Stimulated activated naive CD4-positive, alpha-beta T cell treated with Interleukin-2 at 50 U/mL for 16 hours (primary cell): ENCODE measurements around the gene WWC1.
"Not testable (repeated sequence)": the region's sequence is repeated elsewhere in the genome, so short reads cannot be mapped to it uniquely, and the experiment has no call there.

Source experiments
- DNase-seq: peaks from one replicate; lab custom pipeline; 2025; lab: John Stamatoyannopoulos, UW

The WWC1 gene

GRCh38 chr5:168286386-168286785 lies 5.1 kb upstream of the WWC1 start:
- DNase-seq = no peak

GRCh38 chr5:168286863-168287262 lies 4.6 kb upstream of the WWC1 start:
- not testable (repeated sequence) for DNase-seq

GRCh38 chr5:168287362-168287761 lies 4.1 kb upstream of the WWC1 start:
- no peak for DNase-seq

- DNase-seq = no peak
Observed at GRCh38 chr5:168288349-168289245, 2.8 kb upstream of the WWC1 start.

GRCh38 chr5:168290902-168291341 lies 523 bp upstream of the WWC1 start:
- DNase-seq = no peak

GRCh38 chr5:168291964-168292785 lies 730 bp downstream of the WWC1 start:
- DNase-seq = no peak

- no peak for DNase-seq
Observed at GRCh38 chr5:168292786-168293696, 1.6 kb downstream of the WWC1 start.

GRCh38 chr5:168295574-168296201 lies 4.2 kb downstream of the WWC1 start:
- DNase-seq = no peak

GRCh38 chr5:168296682-168297081 lies 5.2 kb downstream of the WWC1 start:
- DNase-seq = no peak

GRCh38 chr5:168298949-168299348 lies 7.5 kb downstream of the WWC1 start:
- no peak for DNase-seq

GRCh38 chr5:168299372-168299771 lies 7.9 kb downstream of the WWC1 start:
- no peak for DNase-seq

GRCh38 chr5:168300326-168301182 lies 9.1 kb downstream of the WWC1 start:
- no peak for DNase-seq

GRCh38 chr5:168301593-168302390 lies 10.3 kb downstream of the WWC1 start:
- DNase-seq = no peak

- DNase-seq = no peak
Observed at GRCh38 chr5:168302785-168303184, 11.3 kb downstream of the WWC1 start.

GRCh38 chr5:168303393-168304025 lies 12.1 kb downstream of the WWC1 start:
- DNase-seq = no peak

- no peak for DNase-seq
Observed at GRCh38 chr5:168304349-168304748, 12.9 kb downstream of the WWC1 start.

GRCh38 chr5:168305281-168305680 lies 13.8 kb downstream of the WWC1 start:
- no peak for DNase-seq

- DNase-seq = no peak
Observed at GRCh38 chr5:168307022-168307421, 15.6 kb downstream of the WWC1 start.

- DNase-seq = no peak
Observed at GRCh38 chr5:168307925-168308584, 16.6 kb downstream of the WWC1 start.
